Keratinocyte (primary cell): ENCODE measurements around the gene NINJ1. TPM values are rescaled to one million over a fixed set of nuclear protein-coding genes. Genes with fewer than 3 reads are reported as not detected.

Source experiments
- DNase-seq: peaks from one replicate; pipeline ENCODE4 v3.0.0-alpha.2; 2011; ENCODE audit warnings: low read depth, missing footprints, low spot score
- FAIRE-seq: peaks from 2 replicates; lab custom pipeline; 2011; peaks lifted over from hg19 to GRCh38; lab: Jason Lieb, UNC
- H2AFZ ChIP-seq: 2 replicates; pipeline ENCODE4 v1.6.0; 2012; ENCODE audit warnings: low read length, control low read depth, inconsistent platforms; ENCODE audit not compliant: control insufficient read depth
- H3K27ac ChIP-seq: 2 replicates; pipeline ENCODE4 v1.5.1; 2011; ENCODE audit warnings: low read length; ENCODE audit not compliant: control insufficient read depth, insufficient read depth
- H3K27me3 ChIP-seq: 3 replicates; pipeline ENCODE4 v1.6.0; 2011; ENCODE audit warnings: low read length; ENCODE audit not compliant: control insufficient read depth, insufficient read depth; ENCODE audit errors: extremely low read depth
- H3K36me3 ChIP-seq, 2 experiments: 2 replicates in 1 of 2; 3 replicates in 1 of 2; pipeline ENCODE4 v1.5.1; 2011; ENCODE audit warnings: low read length in 2 of 2, mild to moderate bottlenecking in 1 of 2; ENCODE audit not compliant: control insufficient read depth in 2 of 2, insufficient read depth in 2 of 2; ENCODE audit errors: extremely low read depth in 1 of 2
- H3K4me1 ChIP-seq: 3 replicates; pipeline ENCODE4 v1.5.1; 2011; ENCODE audit warnings: low read length; ENCODE audit not compliant: control insufficient read depth, insufficient read depth; ENCODE audit errors: extremely low read depth
- H3K4me2 ChIP-seq: 3 replicates; pipeline ENCODE4 v1.6.0; 2011; ENCODE audit warnings: low read depth, low read length; ENCODE audit not compliant: control insufficient read depth, insufficient read depth; ENCODE audit errors: extremely low read depth
- H3K4me3 ChIP-seq, 3 experiments: fragments of 200-600 bp in 1 of 3; sonication (generic) in 1 of 3; 2 replicates in 2 of 3; 3 replicates in 1 of 3; pipeline ENCODE4 v1.5.1; 2011 to 2016; ENCODE audit warnings: low read length in 3 of 3, mild to moderate bottlenecking in 3 of 3, control low read depth in 2 of 3, inconsistent platforms in 1 of 3, low read depth in 1 of 3, mixed read lengths in 1 of 3, mixed run types in 1 of 3, moderate library complexity in 1 of 3; ENCODE audit not compliant: control insufficient read depth in 2 of 3, insufficient read depth in 2 of 3; ENCODE audit errors: extremely low read depth in 1 of 3
- H3K79me2 ChIP-seq: 2 replicates; pipeline ENCODE4 v1.6.0; 2012; ENCODE audit warnings: low read length; ENCODE audit not compliant: control insufficient read depth, insufficient read depth
- H3K9ac ChIP-seq: 3 replicates; pipeline ENCODE4 v1.6.0; 2011; ENCODE audit warnings: low read length; ENCODE audit not compliant: control insufficient read depth, insufficient read depth; ENCODE audit errors: extremely low read depth
- H3K9me1 ChIP-seq: 3 replicates; pipeline ENCODE4 v1.6.0; 2011; ENCODE audit warnings: low read length; ENCODE audit not compliant: control insufficient read depth, insufficient read depth; ENCODE audit errors: extremely low read depth
- H3K9me3 ChIP-seq: 2 replicates; pipeline ENCODE4 v1.5.1; 2012; ENCODE audit warnings: low read depth, low read length; ENCODE audit not compliant: control insufficient read depth
- H4K20me1 ChIP-seq: 3 replicates; pipeline ENCODE4 v1.6.0; 2011; ENCODE audit warnings: low read length; ENCODE audit not compliant: control insufficient read depth, insufficient read depth; ENCODE audit errors: extremely low read depth
- CTCF ChIP-seq, 3 experiments: IDR thresholded peaks in 1 of 3; conservative IDR thresholded peaks in 1 of 3; optimal IDR thresholded peaks in 1 of 3; 2 replicates in 2 of 3; 3 replicates in 1 of 3; pipeline versions ENCODE3 to v1.5.1; 2011; ENCODE audit warnings: low read length in 3 of 3, mild to moderate bottlenecking in 3 of 3, moderate library complexity in 2 of 3, control low read depth in 1 of 3, inconsistent platforms in 1 of 3; ENCODE audit not compliant: insufficient read depth in 2 of 3; ENCODE audit errors: extremely low read depth in 1 of 3
- EZH2 ChIP-seq: IDR thresholded peaks from one replicate; pipeline ENCODE4 v1.6.1; 2012; ENCODE audit warnings: inconsistent platforms, mild to moderate bottlenecking, low read length, moderate library complexity
- dilution Hi-C: fragments of 300-500 bp; cut with MboI; formaldehyde crosslinking; loops from one replicate; pipeline ENCODE4 v1.7.0; 2020; ENCODE audit warnings: low sequenced_read_pairs; ENCODE audit not compliant: extremely low pct_ligation_motif_present
- polyA plus RNA-seq, 5 experiments: library from polyadenylated mRNA; depleted of rRNA in 3 of 5; stranded (reverse) in 3 of 5; stranded (forward) in 1 of 5; unstranded in 1 of 5; fragments of >200 nt; gene quantifications; 1 replicate in 1 of 5; 2 replicates in 3 of 5; 3 replicates in 1 of 5; pipeline versions ENCODE4 v1.2.1 to v1.2.3, GENCODE V29; 2011 to 2012; ENCODE audit warnings: missing spikeins in 2 of 5, low read depth in 1 of 5, low replicate concordance in 1 of 5

Gene NINJ1
- polyA plus RNA-seq, 1 donor (not counting 4 experiments of a cell fraction or from before 2014, with no cell fraction given) = 7.4 TPM

GRCh38 chr9:93111371-93112115 is 22.5 kb downstream of the NINJ1 start:
- peaks cover 8% of the 10 kb centered on the region for H3K79me2 ChIP-seq
- FAIRE-seq (no peak), DNase-seq (no peak)
- TF ChIP-seq EZH2 (no peak), CTCF (optimal IDR thresholded peaks at IDR 0.05 in 1 of 3, IDR thresholded peaks at IDR 0.05 in 1 of 3, conservative IDR thresholded peaks at IDR 0.05 in 1 of 3; ENCODE audit: extremely low read depth in 1 of 3, insufficient read depth in 2 of 3, low read length in 3 of 3) (no peak)
- H3K36me3 ChIP-seq = peaks cover 16 to 24% of the 10 kb centered on the region in 2 experiments
- H3K9me3 ChIP-seq = no peaks in the 10 kb centered on the region
- H4K20me1 ChIP-seq = no peaks in the 10 kb centered on the region
- no peak overlapping the region for H3K9ac ChIP-seq
- no peaks in the 10 kb centered on the region for H3K27me3 ChIP-seq
- no peak overlapping the region for H3K4me2 ChIP-seq
- no peak overlapping the region for H3K27ac ChIP-seq
- H3K4me3 ChIP-seq = no peak overlapping the region
- H2AFZ ChIP-seq = no peak overlapping the region
- peaks cover 3% of the 10 kb centered on the region for H3K4me1 ChIP-seq
- peaks cover 3% of the 10 kb centered on the region for H3K9me1 ChIP-seq
- dilution Hi-C loops = no loop called here

GRCh38 chr9:93111001-93111370 is 23.1 kb downstream of the NINJ1 start:
- Histone ChIP-seq H3K9ac (no peak overlapping the region), H3K27ac (no peak overlapping the region), H3K4me2 (no peak overlapping the region), H3K27me3 (no peaks in the 10 kb centered on the region), H3K79me2 (peaks cover 8% of the 10 kb centered on the region), H2AFZ (no peak overlapping the region), H3K9me3 (no peaks in the 10 kb centered on the region), H3K36me3 (peaks cover 16 to 24% of the 10 kb centered on the region in 2 experiments), H3K4me1 (peaks cover 3% of the 10 kb centered on the region), H3K4me3 (no peak overlapping the region), H4K20me1 (no peaks in the 10 kb centered on the region), H3K9me1 (peaks cover 3% of the 10 kb centered on the region)
- DNase-seq (no peak), FAIRE-seq (no peak)
- dilution Hi-C loops = no loop called here
- TF ChIP-seq EZH2 (no peak), CTCF (optimal IDR thresholded peaks at IDR 0.05 in 1 of 3, IDR thresholded peaks at IDR 0.05 in 1 of 3, conservative IDR thresholded peaks at IDR 0.05 in 1 of 3; ENCODE audit: extremely low read depth in 1 of 3, insufficient read depth in 2 of 3, low read length in 3 of 3) (no peak)
